Activated B cell treated with CpG ODN at 0.5 μM for 24 hours (primary cell): ENCODE measurements around the gene MARCHF4. TPM values are rescaled to one million over a fixed set of nuclear protein-coding genes. Genes with fewer than 3 reads are reported as not detected.

Experiments
- ATAC-seq: fragments of 200-7000 bp; cut with Tn5 transposase; one replicate; pipeline ENCODE4 v1.10.0; 2021; ENCODE audit warnings: low read depth, mild to moderate bottlenecking, moderate library complexity
- CTCF ChIA-PET: fragments of 350-600 bp; sonication (Branson Sonifier 250); formaldehyde crosslinking; loops from one replicate; lab custom pipeline; 2021; ENCODE audit warnings: antibody characterized with exemption; lab: Charles Lee
- POLR2A ChIA-PET: fragments of 350-600 bp; sonication (Branson Sonifier 250); formaldehyde crosslinking; loops from one replicate; lab custom pipeline; 2021; ENCODE audit warnings: antibody characterized with exemption; lab: Charles Lee
- DNase-seq: peaks from one replicate; pipeline ENCODE4 v3.0.0; 2022
- H3K27ac Mint-ChIP-seq: one replicate; pipeline ENCODE4 v1.8.0; 2020; ENCODE audit warnings: mixed read lengths
- H3K27me3 Mint-ChIP-seq: one replicate; pipeline ENCODE4 v1.8.0; 2021; ENCODE audit warnings: mixed read lengths
- H3K36me3 Mint-ChIP-seq: one replicate; pipeline ENCODE4 v1.8.0; 2021; ENCODE audit warnings: low read depth, mixed read lengths
- H3K4me1 Mint-ChIP-seq: one replicate; pipeline ENCODE4 v1.8.0; 2021; ENCODE audit warnings: mixed read lengths
- H3K4me3 Mint-ChIP-seq: one replicate; pipeline ENCODE4 v1.8.0; 2020; ENCODE audit warnings: mild to moderate bottlenecking, mixed read lengths
- H3K9me3 Mint-ChIP-seq: one replicate; pipeline ENCODE4 v1.8.0; 2020; ENCODE audit warnings: mixed read lengths
- intact Hi-C: fragments of 100-400 bp; cut with micrococcal nuclease; formaldehyde crosslinking; loops from one replicate; pipeline ENCODE4 v1.15.1; 2024
- total RNA-seq: library from RNA; stranded (reverse); gene quantifications from 2 replicates; pipeline ENCODE4 v1.2.3, GENCODE V29; 2022
- TF ChIP-seq, protein P1 (sequence below): fragments of 200-600 bp; IDR thresholded peaks from one replicate; pipeline ENCODE4 v1.8.0; 2022; ENCODE audit warnings: antibody characterized with exemption, mild to moderate bottlenecking

MARCHF4 gene
- total RNA-seq, 1 donor from 2014 or later, result not detected

DNA sequence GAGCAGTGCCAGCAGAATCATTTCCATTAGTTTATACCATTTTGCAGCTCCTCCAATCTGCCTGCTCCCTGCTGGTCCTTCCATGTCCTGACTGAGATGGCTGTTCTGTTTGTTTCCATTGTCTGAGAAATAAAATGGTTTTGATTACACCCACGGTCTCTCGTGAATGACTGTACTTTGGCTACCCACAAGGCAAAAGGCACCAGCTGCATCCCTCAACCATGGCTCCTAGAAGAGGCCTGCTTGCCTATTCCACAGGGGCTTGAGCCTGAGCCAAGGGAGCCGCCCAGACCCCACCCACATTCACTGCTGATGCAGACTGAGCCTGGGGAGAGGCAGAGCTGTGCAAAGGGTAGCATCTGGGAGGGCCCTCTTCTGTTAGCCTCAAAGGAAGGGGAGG is 31.2 kb downstream of the MARCHF4 start:
- peaks cover 16% of the 10 kb centered on the region for H3K27me3 Mint-ChIP-seq
- no peak overlapping the region for H3K27ac Mint-ChIP-seq
- H3K36me3 Mint-ChIP-seq, result no peaks in the 10 kb centered on the region
- TF ChIP-seq, protein P1, sequence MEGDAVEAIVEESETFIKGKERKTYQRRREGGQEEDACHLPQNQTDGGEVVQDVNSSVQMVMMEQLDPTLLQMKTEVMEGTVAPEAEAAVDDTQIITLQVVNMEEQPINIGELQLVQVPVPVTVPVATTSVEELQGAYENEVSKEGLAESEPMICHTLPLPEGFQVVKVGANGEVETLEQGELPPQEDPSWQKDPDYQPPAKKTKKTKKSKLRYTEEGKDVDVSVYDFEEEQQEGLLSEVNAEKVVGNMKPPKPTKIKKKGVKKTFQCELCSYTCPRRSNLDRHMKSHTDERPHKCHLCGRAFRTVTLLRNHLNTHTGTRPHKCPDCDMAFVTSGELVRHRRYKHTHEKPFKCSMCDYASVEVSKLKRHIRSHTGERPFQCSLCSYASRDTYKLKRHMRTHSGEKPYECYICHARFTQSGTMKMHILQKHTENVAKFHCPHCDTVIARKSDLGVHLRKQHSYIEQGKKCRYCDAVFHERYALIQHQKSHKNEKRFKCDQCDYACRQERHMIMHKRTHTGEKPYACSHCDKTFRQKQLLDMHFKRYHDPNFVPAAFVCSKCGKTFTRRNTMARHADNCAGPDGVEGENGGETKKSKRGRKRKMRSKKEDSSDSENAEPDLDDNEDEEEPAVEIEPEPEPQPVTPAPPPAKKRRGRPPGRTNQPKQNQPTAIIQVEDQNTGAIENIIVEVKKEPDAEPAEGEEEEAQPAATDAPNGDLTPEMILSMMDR, result no peak
- intact Hi-C loops, result no loop called here
- no peak overlapping the region for H3K4me3 Mint-ChIP-seq
- POLR2A ChIA-PET, result no interaction called here
- CTCF ChIA-PET, result no interaction called here
- H3K9me3 Mint-ChIP-seq, result no peaks in the 10 kb centered on the region
- no peaks in the 10 kb centered on the region for H3K4me1 Mint-ChIP-seq
- no peak for DNase-seq
- ATAC-seq, result no peak

DNA sequence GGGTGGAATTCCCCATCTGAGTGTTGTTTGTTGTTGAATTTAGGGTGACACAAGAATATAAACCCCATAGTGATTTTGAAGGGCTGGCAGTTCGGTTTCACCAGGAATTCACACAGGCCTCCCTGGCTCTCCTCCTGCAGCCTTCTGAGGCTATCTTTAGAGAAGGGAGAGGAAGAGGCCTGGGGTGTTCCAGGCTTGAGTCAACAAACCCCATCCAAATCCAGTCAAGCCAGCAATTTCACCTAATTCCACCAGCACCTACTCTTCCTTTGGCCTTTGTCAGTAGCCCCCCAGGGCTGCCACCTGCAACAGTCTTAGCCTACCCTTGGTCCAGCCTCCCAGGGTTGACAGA is 32.0 kb downstream of the MARCHF4 start:
- intact Hi-C loops, result no loop called here
- ATAC-seq, result no peak
- Mint-ChIP-seq H3K27ac (no peak overlapping the region), H3K36me3 (no peaks in the 10 kb centered on the region), H3K4me1 (no peaks in the 10 kb centered on the region), H3K9me3 (no peaks in the 10 kb centered on the region), H3K4me3 (no peak overlapping the region), H3K27me3 (peaks cover 16% of the 10 kb centered on the region)
- CTCF ChIA-PET, result no interaction called here
- DNase-seq, result no peak
- TF ChIP-seq, protein P1, result no peak
- POLR2A ChIA-PET, result no interaction called here

DNA sequence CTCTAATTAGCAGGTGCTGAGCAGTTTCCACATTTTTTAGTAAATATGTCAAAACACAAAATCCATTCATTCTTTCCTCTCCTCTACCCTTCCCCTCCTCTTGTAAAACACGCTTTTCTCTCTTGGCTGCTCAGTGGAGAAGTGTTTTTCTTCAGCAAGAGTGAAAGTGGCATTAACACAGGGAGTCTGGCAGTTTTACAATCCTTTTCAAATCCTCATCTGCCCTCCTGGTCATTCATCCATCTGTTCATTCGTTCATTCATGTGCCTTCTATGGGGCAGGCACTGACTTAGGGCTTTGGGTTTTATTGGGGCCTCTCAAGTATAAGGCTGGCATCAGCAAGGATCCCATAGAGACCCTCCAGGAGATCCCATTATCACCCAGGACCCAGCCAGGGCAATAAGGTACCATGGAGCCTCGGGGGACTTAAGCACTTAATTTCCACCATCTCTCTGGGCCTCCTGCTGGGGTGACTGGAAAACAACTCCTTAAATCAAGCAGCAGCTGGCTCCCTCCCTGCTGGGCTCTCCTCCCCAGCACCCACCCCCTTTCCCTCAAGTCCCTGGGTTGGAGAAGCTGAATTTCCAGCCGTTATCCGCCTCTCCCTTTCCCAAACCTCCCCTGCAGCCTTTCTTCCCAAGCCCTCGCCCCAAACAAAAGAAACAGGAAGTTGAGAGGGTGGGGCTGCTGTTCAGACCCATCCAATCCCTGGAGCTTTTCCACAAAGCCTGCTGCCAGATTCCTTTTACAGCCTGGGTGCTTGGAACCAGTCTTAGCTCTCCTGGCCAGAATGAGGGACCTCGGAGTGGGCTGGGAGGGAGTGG is 32.6 kb downstream of the MARCHF4 start:
- POLR2A ChIA-PET, result no interaction called here
- Mint-ChIP-seq H3K27me3 (peaks cover 15% of the 10 kb centered on the region), H3K36me3 (no peaks in the 10 kb centered on the region), H3K27ac (no peak overlapping the region), H3K4me1 (no peaks in the 10 kb centered on the region), H3K4me3 (no peak overlapping the region), H3K9me3 (no peaks in the 10 kb centered on the region)
- ATAC-seq (no peak), DNase-seq (no peak)
- intact Hi-C loops, result no loop called here
- TF ChIP-seq, protein P1, result no peak
- CTCF ChIA-PET, result no interaction called here

DNA sequence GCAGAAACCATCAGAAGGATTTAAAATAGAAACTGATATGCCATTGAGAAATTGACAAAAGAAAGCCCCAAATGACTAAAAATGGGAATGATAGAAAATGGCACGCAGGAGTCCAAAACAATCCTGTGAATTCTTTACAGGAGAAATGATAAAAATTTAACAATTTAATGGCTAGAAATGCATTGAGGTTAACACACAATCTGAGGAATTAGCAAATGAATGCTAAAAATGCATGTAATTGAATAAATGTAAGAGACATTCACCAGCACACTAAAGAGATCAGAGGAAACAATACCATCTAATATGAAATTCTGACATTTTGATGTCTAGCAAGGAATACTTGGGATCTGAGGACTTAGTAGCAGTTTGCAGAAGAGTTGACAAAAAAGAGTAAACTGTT is 37.0 kb downstream of the MARCHF4 start:
- intact Hi-C loops, result no loop called here
- POLR2A ChIA-PET, result no interaction called here
- H3K36me3 Mint-ChIP-seq, result no peaks in the 10 kb centered on the region
- DNase-seq (no peak), ATAC-seq (no peak)
- CTCF ChIA-PET, result no interaction called here
- H3K9me3 Mint-ChIP-seq, result no peaks in the 10 kb centered on the region
- no peaks in the 10 kb centered on the region for H3K4me1 Mint-ChIP-seq
- no peak overlapping the region for H3K27ac Mint-ChIP-seq
- TF ChIP-seq, protein P1, result no peak
- H3K27me3 Mint-ChIP-seq, result peaks cover 10% of the 10 kb centered on the region
- H3K4me3 Mint-ChIP-seq, result no peak overlapping the region

DNA sequence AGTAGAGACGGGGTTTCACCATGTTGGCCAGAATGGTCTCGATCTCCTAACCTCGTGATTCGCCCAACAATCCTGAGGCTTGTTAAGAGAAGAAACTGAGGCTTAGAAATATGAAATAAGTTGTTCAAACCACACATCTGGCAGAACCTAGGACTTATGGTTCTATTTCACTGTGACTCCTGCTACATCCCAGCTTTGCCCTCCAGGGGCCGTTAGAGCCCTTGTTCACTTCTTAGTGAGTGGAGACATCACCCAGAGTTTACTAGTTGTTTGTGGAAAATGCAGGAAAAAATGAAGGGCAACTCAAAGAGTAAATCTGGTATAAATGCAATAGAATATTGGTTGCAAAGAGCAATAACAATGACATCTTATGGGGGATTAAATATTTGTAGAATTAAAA is 43.9 kb downstream of the MARCHF4 start:
- DNase-seq (no peak), ATAC-seq (no peak)
- H3K27ac Mint-ChIP-seq, result no peak overlapping the region
- H3K9me3 Mint-ChIP-seq, result no peaks in the 10 kb centered on the region
- TF ChIP-seq, protein P1, result no peak
- intact Hi-C loops, result no loop called here
- no peaks in the 10 kb centered on the region for H3K4me1 Mint-ChIP-seq
- CTCF ChIA-PET, result no interaction called here
- peaks cover 8% of the 10 kb centered on the region for H3K27me3 Mint-ChIP-seq
- H3K36me3 Mint-ChIP-seq, result no peaks in the 10 kb centered on the region
- H3K4me3 Mint-ChIP-seq, result no peak overlapping the region
- POLR2A ChIA-PET, result no interaction called here
